Activated gamma-delta T cell treated with anti-CD3 and anti-CD28 coated beads, Interleukin-2, amount 50 U/mL, for 16 hours (primary cell): ENCODE results near the gene LSR.

Experiments
- DNase-seq: peaks from one replicate; pipeline ENCODE4 v3.0.0-alpha.2; 2020; ENCODE audit warnings: low read depth

The LSR gene

DNA sequence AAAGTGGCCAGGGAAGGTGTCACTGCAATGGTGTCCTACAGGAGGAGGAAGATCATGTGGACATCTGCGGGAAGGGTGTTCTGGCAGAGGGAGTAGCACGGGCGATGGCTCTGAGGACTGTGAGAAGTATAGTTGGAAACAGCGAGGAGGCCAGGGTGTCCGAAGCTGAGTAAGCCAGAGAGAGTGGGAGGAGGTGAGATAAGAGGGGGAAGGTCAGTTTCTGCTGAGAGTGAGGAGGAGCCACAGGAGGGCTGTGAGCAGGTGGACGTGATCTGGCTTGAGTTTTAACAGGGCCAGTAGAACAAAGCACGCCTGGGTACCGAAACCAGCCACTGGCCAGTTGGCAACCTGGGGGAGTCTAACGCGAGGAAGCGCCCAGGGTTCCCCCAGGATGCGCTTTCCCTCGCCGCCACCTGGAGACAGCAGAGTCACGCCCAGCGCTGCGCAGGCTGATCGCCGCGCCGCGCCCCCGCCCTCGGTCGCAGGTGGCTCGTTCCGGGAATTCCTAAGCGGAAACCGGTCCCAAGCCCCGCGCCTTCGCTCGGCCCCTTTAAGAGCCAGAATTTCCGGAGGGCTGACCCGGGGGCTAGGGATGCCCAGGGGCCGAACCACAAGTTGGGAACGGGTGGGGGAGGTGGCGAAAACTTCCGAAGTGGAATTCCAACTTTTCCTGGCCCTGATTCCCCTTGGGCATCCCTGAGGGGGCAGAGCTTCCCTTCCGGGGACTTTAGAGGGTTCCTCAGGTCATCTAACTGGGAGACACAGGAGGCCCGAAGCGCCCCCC lies 1.1 kb upstream of the LSR start:
- DNase-seq: no peak

- no peak for DNase-seq
These were observed 495 bp downstream of the LSR start for GRCh38 chr19:35249146-35249847.

GRCh38 chr19:35249848-35250711 lies 1.3 kb downstream of the LSR start:
- DNase-seq: no peak

DNA sequence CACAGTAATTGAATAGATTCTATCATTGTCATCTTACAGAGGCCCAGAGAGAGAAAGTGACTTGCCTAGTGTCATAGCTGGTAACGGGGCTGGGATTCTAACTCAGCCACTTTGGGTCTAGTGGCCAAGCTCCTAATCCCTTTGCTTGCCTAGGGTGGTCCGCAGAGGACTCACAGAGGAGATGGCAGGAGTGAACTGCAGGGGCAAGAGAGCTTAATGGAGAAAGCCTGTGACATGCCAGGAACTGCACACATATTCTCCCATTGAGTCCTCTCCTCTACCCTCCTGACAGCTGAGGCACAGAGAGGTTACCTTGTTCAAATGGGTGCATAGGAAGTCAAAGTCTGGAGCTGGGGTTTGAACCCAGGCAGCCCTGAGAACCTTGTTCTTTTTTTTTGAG lies 2.7 kb downstream of the LSR start:
- no peak for DNase-seq

DNA sequence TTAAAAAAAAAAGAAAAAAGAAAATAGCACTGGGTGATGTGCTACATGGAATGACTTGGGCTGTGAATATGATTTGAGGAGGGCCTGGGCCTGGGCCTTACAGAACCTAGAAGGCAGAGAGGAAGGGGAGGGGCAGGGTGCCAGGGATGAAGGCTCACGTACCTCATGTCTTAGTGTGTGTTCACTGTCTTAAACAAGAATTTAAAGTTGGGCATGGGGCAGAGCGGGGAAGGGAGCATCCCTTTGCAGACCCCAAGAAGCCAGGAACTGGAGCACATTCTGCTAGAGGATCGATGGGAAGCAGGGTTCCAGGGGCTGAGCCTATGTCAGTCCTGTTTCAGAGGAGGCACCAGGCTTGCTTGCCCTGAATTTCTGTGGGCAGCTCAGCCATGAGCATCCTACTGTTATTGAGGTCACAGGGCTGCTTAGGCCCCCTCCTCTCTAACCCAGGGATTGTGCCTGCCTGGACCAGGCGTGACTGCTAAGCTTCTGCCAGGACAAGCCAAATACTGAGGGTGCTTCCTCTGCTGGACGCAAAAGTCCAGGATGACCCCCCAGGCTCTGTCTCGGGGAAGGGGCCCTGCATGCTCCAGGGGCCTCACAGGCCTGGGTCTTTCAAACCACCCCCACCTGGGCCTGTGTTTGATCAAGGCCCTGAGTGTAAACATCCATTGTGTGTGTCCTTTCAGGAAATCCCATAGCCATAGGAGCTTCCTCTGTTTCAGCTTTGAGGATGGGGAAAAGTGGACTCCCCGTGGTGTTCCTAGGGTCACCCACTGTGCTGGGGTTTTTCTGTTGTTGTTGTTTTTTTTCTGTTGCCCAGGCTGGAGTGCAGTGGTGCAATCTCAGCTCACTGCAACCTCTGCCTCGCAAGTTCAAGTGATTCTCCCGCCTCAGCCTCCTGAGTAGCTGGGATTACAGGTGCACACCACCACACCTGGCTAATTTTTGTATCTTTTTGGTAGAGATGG lies 4.8 kb downstream of the LSR start:
- no peak for DNase-seq

DNA sequence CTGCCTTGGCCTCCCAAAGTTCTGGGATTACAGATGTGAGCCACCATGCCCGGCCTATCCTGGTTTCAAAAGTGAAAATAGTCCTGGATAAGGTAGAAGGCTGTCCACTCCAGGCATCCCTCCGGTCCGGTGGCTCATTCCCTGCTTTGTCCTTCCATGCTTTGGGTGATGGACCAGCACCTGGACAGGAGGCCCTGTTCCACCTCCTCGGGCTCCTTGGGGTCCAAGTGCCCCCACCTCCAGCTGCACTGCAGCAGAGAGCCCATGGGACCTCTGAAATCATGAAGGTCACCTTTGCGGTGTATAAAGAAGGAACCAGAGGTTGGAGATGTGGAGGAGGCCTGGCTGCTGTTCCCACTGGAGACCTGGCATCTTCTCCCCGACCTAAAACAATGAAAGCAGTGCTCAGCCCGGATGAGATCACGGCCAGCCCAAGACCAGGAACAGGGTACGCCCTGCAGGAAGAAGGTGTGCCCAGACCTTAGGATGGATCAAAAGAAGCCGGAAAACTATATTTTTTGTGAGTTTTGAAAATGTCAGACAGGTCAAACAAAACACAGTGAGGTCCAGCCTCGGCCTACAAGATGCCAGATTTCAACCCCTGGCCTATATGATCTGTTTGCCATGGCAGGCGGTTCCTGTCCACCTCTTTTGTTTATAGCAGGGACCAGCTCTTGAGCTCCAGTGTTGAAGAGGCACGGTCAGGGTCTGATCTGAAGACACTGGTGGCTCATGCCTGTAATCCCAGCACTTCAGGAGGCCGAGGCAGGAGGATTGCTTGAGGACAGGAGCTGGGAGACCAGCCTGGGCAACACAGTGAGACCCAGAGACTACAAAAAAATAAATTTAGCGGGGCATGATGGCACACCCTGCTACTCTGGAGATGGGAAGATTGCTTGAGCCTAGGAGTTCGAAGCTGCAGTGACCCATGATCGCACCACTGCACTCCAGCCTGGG lies 5.8 kb downstream of the LSR start:
- DNase-seq: no peak

- no peak for DNase-seq
These were observed 7.8 kb downstream of the LSR start for GRCh38 chr19:35256566-35256965.

DNA sequence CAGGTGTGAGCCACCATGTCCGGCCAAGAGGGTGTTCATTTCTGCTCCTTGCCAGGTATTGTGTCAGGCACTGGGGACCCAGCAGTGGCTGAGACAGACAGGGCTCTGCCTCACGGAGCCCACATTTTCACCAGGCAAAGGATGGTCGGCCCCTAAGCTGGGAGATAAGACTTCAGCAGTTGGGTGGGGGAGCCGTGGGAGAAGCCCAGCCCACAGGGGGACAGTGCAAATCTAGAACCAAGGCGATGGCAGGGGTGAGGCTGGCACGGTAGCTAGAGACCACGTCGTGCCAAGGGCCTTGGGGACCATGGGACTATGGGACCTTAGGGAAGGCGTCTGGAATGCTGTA lies 8.3 kb downstream of the LSR start:
- DNase-seq: no peak

- no peak for DNase-seq
These were observed 12.0 kb downstream of the LSR start for GRCh38 chr19:35260694-35261304.

DNA sequence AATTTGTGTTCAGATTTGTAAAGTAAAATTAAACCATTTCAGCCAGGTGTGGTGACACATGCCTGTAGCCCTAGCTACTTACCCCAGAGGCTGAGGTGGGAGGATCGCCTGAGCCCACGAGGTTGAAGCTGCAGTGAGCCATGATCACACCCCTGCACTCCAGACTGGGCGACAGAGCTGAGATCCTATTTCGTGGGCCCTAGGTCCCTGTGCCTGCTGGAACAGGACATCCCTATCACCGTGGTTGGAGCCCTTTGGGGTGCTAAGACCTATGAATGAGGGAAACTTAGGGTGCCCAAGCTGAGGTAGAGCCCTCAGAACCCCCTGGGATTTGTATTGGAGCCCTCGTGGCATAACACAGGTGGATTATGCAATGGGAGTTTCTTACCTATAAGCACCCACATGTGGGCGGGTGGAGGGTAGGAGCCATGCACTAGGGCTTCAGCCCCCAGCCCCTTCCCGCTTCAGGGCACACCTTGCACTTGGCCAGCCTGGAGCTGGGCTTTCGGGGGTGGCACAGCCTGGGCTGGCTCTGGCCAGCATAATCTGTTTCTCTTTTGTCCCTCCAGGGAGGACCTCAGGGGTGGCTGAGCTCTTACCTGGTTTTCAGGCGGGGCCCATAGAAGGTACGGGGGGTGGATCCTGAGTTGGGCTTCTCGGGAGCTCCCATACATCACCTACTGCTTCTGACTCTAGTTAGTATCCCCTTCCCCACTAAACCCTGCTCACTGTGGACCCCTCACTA lies 12.7 kb downstream of the LSR start:
- no peak for DNase-seq

DNA sequence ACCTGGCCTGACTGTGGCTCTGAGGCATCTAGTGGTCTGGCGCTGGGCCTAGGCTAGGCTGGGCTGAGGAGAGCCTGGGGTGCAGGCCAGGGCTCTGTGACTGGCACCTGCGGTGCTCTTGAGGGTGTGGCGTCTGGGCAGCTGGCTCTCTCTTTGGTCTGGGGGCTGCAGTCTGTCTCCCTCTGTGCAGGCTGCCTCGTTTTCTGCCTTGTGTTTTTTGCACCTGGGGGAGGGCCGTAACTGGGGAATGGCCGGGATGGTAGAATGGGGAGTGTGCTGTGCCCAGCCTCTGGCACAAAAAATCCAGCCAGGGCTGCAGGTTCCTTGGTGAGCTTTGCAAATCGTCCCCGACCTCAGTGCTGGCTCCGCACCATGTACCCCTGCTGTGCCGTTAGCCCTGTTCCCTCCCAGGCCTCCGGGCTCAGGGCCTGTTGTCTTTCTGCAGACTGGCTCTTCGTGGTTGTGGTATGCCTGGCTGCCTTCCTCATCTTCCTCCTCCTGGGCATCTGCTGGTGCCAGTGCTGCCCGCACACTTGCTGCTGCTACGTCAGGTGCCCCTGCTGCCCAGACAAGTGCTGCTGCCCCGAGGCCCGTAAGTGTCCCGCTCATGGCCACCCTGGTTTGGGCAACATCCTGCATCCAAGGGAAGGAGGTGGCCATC lies 13.4 kb downstream of the LSR start:
- no peak for DNase-seq

DNA sequence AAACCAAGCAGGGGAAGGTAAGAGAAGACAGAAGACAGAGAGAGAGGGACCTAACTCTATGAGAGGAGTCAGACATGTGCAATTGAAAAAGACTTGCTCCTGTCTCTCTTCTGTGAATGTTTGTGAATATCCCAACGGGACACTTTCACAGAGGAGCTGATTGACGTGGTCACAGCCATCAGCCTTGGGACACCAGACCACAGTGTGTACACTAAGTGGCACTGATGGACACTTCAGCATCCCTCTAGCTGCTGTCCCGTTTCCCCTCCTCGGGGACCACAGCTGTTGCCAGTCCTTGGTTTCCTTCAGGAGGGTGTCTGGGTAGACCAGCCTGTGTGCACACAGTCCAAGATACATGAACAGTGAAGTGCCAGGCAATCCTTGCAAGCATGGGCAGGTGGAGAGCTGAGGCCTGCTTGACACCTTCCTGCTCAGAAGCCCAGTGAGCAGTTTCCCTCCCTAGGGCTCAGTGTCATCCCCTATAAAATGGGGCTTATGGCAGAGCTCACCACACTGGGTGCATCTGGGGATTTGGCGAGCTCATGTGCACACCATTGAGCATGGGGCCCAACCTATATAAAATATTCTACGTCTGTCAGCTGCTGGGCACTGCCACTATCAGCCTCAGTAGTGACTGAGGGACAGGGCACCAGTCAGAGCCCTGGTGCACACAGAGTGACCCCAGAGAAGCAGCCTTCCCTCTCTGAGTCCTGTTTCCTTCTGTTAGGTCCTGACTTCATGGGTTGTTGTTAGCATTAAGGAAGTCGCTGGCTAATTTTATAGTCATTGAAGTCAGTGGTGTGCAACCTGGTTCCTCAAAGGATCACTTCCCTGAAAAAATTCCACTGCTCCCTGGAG lies 15.7 kb downstream of the LSR start:
- DNase-seq: no peak

GRCh38 chr19:35265126-35265899 lies 16.5 kb downstream of the LSR start:
- DNase-seq: no peak

DNA sequence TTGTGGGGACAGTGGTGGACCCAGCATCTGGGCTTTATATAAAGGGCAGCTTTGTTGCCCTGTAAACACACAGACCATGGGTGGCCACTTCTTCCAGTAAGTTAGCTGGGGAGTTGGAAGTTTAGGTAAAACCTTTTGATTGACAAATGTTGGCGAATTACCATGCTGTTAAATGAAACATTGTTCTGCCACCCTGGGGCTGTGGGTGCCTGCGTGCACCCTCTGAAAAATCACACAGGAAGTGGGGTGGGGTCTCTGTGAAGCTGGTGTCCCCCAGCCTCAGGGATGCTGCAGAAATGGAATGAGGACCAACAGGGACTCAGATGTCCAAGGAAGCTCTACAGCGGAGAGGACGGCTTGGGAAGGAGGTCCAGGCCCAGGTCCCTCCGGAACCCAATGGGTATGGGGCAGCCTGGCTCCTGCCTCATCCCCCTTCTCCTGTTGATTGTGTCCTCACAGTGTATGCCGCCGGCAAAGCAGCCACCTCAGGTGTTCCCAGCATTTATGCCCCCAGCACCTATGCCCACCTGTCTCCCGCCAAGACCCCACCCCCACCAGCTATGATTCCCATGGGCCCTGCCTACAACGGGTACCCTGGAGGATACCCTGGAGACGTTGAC lies 17.2 kb downstream of the LSR start:
- no peak for DNase-seq

GRCh38 chr19:35266520-35267352 lies 17.9 kb downstream of the LSR start:
- DNase-seq: no peak
